SK-N-SH treated with all-trans-retinoic acid at 6 μM for 48 hours (cell line): ENCODE data around the gene TBX5.

Source experiments
- ATAC-seq: fragments of 200-7000 bp; cut with Tn5 transposase; 3 replicates; pipeline ENCODE4 v1.9.1; 2020; ENCODE audit warnings: mild to moderate bottlenecking, moderate library complexity
- ARNTL ChIP-seq: fragments of 450-650 bp; formaldehyde crosslinking; IDR thresholded peaks from 2 replicates; pipeline ENCODE4 v1.5.0; 2020; ENCODE audit warnings: low read depth, mild to moderate bottlenecking, moderate library complexity, borderline replicate concordance
- BACH2 ChIP-seq: fragments of 250-450 bp; sonication (Bioruptor Pico); IDR thresholded peaks from 2 replicates; pipeline ENCODE4 v1.9.0; 2021; ENCODE audit warnings: mild to moderate bottlenecking, borderline replicate concordance
- CSDC2 ChIP-seq: fragments of 250-450 bp; sonication (Bioruptor Pico); IDR thresholded peaks from 2 replicates; pipeline ENCODE4 v1.5.0; 2020; ENCODE audit warnings: mild to moderate bottlenecking, moderate library complexity
- ESRRG ChIP-seq: fragments of 250-450 bp; sonication (Bioruptor Pico); IDR thresholded peaks from 2 replicates; pipeline ENCODE4 v1.6.1; 2021; ENCODE audit warnings: mild to moderate bottlenecking
- GLIS3 ChIP-seq: fragments of 250-450 bp; sonication (Bioruptor Pico); IDR thresholded peaks from 2 replicates; pipeline ENCODE4 v1.5.0; 2020; ENCODE audit warnings: mild to moderate bottlenecking, moderate library complexity
- ISL1 ChIP-seq: fragments of 250-450 bp; sonication (Bioruptor Pico); IDR thresholded peaks from 2 replicates; pipeline ENCODE4 v2.1.2; 2022; ENCODE audit warnings: mild to moderate bottlenecking, moderate library complexity
- OSR1 ChIP-seq: fragments of 250-450 bp; sonication (Bioruptor Pico); IDR thresholded peaks from 2 replicates; pipeline ENCODE4 v1.8.0; 2022; ENCODE audit warnings: moderate library complexity, mild to moderate bottlenecking, inconsistent platforms
- PPARA ChIP-seq: fragments of 250-450 bp; sonication (Bioruptor Pico); IDR thresholded peaks from 2 replicates; pipeline ENCODE4 v1.5.0; 2020; ENCODE audit warnings: mild to moderate bottlenecking, borderline replicate concordance
- RARB ChIP-seq: fragments of 250-450 bp; sonication (Bioruptor Pico); IDR thresholded peaks from 2 replicates; pipeline ENCODE4 v1.8.0; 2021; ENCODE audit warnings: mild to moderate bottlenecking, moderate library complexity
- SNAI2 ChIP-seq: fragments of 250-450 bp; sonication (Bioruptor Pico); IDR thresholded peaks from 2 replicates; pipeline ENCODE4 v1.5.0; 2020; ENCODE audit warnings: mild to moderate bottlenecking, moderate library complexity
- TCF4 ChIP-seq: fragments of 250-450 bp; sonication (Bioruptor Pico); IDR thresholded peaks from 2 replicates; pipeline ENCODE4 v1.8.0; 2021; ENCODE audit warnings: mild to moderate bottlenecking, moderate library complexity, borderline replicate concordance
- TOX ChIP-seq: fragments of 250-450 bp; sonication (Bioruptor Pico); IDR thresholded peaks from 2 replicates; pipeline ENCODE4 v1.8.0; 2021; ENCODE audit warnings: mild to moderate bottlenecking, moderate library complexity, borderline replicate concordance
- ZC3H10 ChIP-seq: fragments of 250-450 bp; sonication (Bioruptor Pico); IDR thresholded peaks from 2 replicates; pipeline ENCODE4 v1.5.1; 2021; ENCODE audit warnings: mild to moderate bottlenecking, moderate library complexity
- ZFP3 ChIP-seq: fragments of 250-450 bp; sonication (Bioruptor Pico); IDR thresholded peaks from 2 replicates; pipeline ENCODE4 v1.5.0; 2020; ENCODE audit warnings: mild to moderate bottlenecking, moderate library complexity
- ZNF565 ChIP-seq: fragments of 450-650 bp; formaldehyde crosslinking; conservative IDR thresholded peaks from 2 replicates; pipeline ENCODE4 v1.5.0; 2020; ENCODE audit warnings: low read depth, mild to moderate bottlenecking, moderate library complexity
- ZNF70 ChIP-seq: fragments of 450-650 bp; formaldehyde crosslinking; IDR thresholded peaks from 2 replicates; pipeline ENCODE4 v1.5.0; 2020; ENCODE audit warnings: mild to moderate bottlenecking, moderate library complexity
- ZNF8 ChIP-seq: fragments of 450-650 bp; formaldehyde crosslinking; IDR thresholded peaks from 2 replicates; pipeline ENCODE4 v1.5.0; 2020; ENCODE audit warnings: mild to moderate bottlenecking, moderate library complexity
- TF ChIP-seq, protein P1 (sequence below): fragments of 250-450 bp; sonication (Bioruptor Pico); IDR thresholded peaks from 2 replicates; pipeline ENCODE4 v1.8.0; 2020; ENCODE audit warnings: mild to moderate bottlenecking, moderate library complexity, borderline replicate concordance
- TF ChIP-seq, protein P2 (sequence below): fragments of 250-450 bp; sonication (Bioruptor Pico); IDR thresholded peaks from 2 replicates; pipeline ENCODE4 v1.5.1; 2021; ENCODE audit warnings: mild to moderate bottlenecking, moderate library complexity
- TF ChIP-seq, protein P3 (sequence below): fragments of 250-450 bp; sonication (Bioruptor Pico); IDR thresholded peaks from 2 replicates; pipeline ENCODE4 v1.5.0; 2020; ENCODE audit warnings: mild to moderate bottlenecking, moderate library complexity
- TF ChIP-seq, protein P4 (sequence below): fragments of 250-450 bp; sonication (Bioruptor Pico); IDR thresholded peaks from 2 replicates; pipeline ENCODE4 v1.5.1; 2020; ENCODE audit warnings: low read depth, mild to moderate bottlenecking, moderate library complexity

TBX5 gene

DNA sequence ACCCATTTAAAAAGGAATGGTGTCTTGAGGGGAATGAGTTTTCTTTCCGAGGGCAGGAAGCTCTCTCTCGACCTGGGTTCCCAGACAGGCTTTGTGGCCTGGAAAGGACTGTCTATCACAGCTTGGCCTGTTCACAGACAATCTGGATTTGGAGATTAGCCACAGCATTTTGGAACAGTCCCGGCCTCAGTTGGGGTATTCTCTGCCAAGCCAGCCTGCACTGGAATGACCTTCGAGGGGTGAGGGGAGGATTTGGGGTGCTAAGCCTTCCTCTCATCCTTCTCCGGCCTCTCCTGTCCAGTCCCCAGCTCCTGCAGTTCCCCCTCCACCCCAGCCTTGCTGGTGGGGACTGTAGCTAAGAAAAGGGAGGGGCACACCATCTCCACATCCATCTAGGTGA lies 13.0 kb downstream of the TBX5 start:
- ATAC-seq, result no peak
- no peak for TF ChIP-seq CSDC2 (CRISPR knock-in tag)
- TF ChIP-seq BACH2 (CRISPR knock-in tag), result no peak
- no peak for TF ChIP-seq SNAI2 (CRISPR knock-in tag)
- TF ChIP-seq, all 23 proteins: peak for 0

DNA sequence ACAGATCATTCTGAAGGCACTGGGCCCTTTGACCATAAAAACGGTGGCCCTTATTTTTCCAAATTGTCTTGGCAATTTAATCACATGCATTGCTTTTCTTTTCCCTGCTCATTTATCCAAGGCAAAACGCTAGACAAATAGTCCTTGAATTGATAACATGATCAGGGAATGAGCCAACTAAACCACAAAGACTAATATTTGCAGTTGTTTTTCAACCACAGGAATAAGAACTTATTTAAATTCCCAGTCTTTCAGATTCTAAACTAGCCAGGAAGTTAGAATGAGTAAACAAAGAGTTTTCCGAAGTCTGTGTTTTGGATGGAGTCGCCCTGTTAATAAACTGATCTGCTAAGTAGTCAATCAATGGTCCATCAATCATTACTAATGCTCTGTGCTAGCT lies 14.9 kb downstream of the TBX5 start:
- no peak for TF ChIP-seq ZFP3 (CRISPR knock-in tag)
- TF ChIP-seq TOX (CRISPR knock-in tag), result no peak
- no peak for TF ChIP-seq OSR1 (CRISPR knock-in tag)
- ATAC-seq, result no peak

DNA sequence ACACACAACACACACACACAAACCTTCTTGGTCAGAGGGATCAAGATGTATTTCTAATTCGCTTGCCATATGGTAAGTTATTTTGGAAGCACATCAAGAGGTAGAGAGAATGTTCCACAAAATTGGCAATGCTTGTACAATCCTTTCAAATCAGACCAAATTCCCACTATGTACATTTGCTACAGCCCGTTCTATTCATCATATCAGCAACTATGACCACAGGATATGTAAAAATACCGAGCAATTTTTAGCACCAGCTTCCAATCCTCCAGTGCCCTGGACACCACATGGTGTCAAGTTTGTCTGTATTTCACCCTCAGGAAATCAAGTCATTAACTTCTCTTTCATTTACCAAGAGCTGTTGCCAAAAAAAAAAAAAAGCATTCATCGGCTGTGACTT lies 21.2 kb downstream of the TBX5 start:
- TF ChIP-seq ZC3H10 (CRISPR knock-in tag) (no peak), ESRRG (no peak), ZNF565 (CRISPR knock-in tag) (no peak), ZNF70 (CRISPR knock-in tag) (no peak), OSR1 (CRISPR knock-in tag) (no peak), PPARA (no peak), TOX (CRISPR knock-in tag) (no peak), GLIS3 (CRISPR knock-in tag) (no peak), RARB (CRISPR knock-in tag) (no peak), ARNTL (CRISPR knock-in tag) (no peak), ZNF8 (CRISPR knock-in tag) (no peak), ISL1 (no peak), BACH2 (CRISPR knock-in tag) (no peak), TCF4 (CRISPR knock-in tag) (no peak), ZFP3 (CRISPR knock-in tag) (no peak), SNAI2 (CRISPR knock-in tag) (no peak), CSDC2 (CRISPR knock-in tag) (no peak)
- TF ChIP-seq, protein P1, sequence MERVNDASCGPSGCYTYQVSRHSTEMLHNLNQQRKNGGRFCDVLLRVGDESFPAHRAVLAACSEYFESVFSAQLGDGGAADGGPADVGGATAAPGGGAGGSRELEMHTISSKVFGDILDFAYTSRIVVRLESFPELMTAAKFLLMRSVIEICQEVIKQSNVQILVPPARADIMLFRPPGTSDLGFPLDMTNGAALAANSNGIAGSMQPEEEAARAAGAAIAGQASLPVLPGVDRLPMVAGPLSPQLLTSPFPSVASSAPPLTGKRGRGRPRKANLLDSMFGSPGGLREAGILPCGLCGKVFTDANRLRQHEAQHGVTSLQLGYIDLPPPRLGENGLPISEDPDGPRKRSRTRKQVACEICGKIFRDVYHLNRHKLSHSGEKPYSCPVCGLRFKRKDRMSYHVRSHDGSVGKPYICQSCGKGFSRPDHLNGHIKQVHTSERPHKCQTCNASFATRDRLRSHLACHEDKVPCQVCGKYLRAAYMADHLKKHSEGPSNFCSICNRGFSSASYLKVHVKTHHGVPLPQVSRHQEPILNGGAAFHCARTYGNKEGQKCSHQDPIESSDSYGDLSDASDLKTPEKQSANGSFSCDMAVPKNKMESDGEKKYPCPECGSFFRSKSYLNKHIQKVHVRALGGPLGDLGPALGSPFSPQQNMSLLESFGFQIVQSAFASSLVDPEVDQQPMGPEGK (CRISPR knock-in tag), result no peak
- TF ChIP-seq, protein P2, sequence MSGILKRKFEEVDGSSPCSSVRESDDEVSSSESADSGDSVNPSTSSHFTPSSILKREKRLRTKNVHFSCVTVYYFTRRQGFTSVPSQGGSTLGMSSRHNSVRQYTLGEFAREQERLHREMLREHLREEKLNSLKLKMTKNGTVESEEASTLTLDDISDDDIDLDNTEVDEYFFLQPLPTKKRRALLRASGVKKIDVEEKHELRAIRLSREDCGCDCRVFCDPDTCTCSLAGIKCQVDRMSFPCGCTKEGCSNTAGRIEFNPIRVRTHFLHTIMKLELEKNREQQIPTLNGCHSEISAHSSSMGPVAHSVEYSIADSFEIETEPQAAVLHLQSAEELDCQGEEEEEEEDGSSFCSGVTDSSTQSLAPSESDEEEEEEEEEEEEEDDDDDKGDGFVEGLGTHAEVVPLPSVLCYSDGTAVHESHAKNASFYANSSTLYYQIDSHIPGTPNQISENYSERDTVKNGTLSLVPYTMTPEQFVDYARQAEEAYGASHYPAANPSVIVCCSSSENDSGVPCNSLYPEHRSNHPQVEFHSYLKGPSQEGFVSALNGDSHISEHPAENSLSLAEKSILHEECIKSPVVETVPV (CRISPR knock-in tag), result no peak
- TF ChIP-seq, protein P3, sequence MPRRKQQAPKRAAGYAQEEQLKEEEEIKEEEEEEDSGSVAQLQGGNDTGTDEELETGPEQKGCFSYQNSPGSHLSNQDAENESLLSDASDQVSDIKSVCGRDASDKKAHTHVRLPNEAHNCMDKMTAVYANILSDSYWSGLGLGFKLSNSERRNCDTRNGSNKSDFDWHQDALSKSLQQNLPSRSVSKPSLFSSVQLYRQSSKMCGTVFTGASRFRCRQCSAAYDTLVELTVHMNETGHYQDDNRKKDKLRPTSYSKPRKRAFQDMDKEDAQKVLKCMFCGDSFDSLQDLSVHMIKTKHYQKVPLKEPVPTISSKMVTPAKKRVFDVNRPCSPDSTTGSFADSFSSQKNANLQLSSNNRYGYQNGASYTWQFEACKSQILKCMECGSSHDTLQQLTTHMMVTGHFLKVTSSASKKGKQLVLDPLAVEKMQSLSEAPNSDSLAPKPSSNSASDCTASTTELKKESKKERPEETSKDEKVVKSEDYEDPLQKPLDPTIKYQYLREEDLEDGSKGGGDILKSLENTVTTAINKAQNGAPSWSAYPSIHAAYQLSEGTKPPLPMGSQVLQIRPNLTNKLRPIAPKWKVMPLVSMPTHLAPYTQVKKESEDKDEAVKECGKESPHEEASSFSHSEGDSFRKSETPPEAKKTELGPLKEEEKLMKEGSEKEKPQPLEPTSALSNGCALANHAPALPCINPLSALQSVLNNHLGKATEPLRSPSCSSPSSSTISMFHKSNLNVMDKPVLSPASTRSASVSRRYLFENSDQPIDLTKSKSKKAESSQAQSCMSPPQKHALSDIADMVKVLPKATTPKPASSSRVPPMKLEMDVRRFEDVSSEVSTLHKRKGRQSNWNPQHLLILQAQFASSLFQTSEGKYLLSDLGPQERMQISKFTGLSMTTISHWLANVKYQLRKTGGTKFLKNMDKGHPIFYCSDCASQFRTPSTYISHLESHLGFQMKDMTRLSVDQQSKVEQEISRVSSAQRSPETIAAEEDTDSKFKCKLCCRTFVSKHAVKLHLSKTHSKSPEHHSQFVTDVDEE, result no peak

DNA sequence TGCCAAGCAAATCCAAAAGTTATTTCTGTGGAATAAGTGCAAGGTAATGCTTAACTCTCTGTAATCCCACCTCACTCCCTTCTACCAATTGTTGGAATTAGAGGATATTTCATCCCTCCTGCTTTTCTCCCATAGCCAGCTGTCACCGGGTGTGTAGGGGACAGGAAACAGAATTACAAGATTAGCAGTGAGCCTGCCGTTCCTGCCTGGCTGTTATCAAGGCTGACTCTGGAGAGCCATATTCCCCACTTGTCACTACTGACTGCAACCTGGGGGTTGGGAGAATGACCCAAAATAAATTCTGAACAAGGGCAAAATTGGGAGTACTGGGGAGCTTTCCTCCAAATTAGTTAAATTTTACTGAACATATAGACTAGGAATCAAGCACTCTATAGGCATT lies 24.8 kb downstream of the TBX5 start:
- TF ChIP-seq ESRRG, result no peak
- no peak for TF ChIP-seq SNAI2 (CRISPR knock-in tag)
- no peak for TF ChIP-seq OSR1 (CRISPR knock-in tag)
- no peak for TF ChIP-seq RARB (CRISPR knock-in tag)
- TF ChIP-seq, protein P2 (CRISPR knock-in tag), result no peak
- no peak for TF ChIP-seq TOX (CRISPR knock-in tag)
- TF ChIP-seq, protein P3, result no peak
- TF ChIP-seq ZNF8 (CRISPR knock-in tag), result no peak
- TF ChIP-seq ZFP3 (CRISPR knock-in tag), result no peak
- no peak for TF ChIP-seq BACH2 (CRISPR knock-in tag)
- no peak for TF ChIP-seq ISL1
- TF ChIP-seq PPARA, result no peak
- TF ChIP-seq, protein P4, sequence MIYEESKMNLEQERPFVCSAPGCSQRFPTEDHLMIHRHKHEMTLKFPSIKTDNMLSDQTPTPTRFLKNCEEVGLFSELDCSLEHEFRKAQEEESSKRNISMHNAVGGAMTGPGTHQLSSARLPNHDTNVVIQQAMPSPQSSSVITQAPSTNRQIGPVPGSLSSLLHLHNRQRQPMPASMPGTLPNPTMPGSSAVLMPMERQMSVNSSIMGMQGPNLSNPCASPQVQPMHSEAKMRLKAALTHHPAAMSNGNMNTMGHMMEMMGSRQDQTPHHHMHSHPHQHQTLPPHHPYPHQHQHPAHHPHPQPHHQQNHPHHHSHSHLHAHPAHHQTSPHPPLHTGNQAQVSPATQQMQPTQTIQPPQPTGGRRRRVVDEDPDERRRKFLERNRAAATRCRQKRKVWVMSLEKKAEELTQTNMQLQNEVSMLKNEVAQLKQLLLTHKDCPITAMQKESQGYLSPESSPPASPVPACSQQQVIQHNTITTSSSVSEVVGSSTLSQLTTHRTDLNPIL (CRISPR knock-in tag), result no peak
- no peak for ATAC-seq

More for the DNA sequence above, 21.2 kb downstream of the TBX5 start:
- no peak for ATAC-seq
